Immature natural killer cell (primary cell): ENCODE results near the gene GFOD1. TPM values are rescaled to one million over a fixed set of nuclear protein-coding genes. Genes with fewer than 3 reads are reported as not detected.

Experiments
- DNase-seq, 3 donors: peaks; one replicate each; pipeline ENCODE4 v3.0.0; 2022; ENCODE audit warnings: mixed read lengths in 1 of 3
- H3K27ac Mint-ChIP-seq, 6 donors: one replicate each; pipeline ENCODE4 v1.8.0; 2020; ENCODE audit warnings: mixed read lengths in 6 of 6, mild to moderate bottlenecking in 5 of 6, inconsistent platforms in 4 of 6, moderate library complexity in 3 of 6
- H3K27me3 Mint-ChIP-seq, 3 donors: one replicate each; pipeline ENCODE4 v1.8.0; 2020 to 2021; ENCODE audit warnings: low read depth in 3 of 3, mild to moderate bottlenecking in 3 of 3, mixed read lengths in 3 of 3, moderate library complexity in 3 of 3, inconsistent platforms in 1 of 3
- H3K36me3 Mint-ChIP-seq, 3 donors: one replicate each; pipeline ENCODE4 v1.8.0; 2020; ENCODE audit warnings: mixed read lengths in 3 of 3, inconsistent platforms in 2 of 3, mild to moderate bottlenecking in 2 of 3
- H3K4me1 Mint-ChIP-seq, 2 donors: one replicate each; pipeline ENCODE4 v1.8.0; 2020; ENCODE audit warnings: inconsistent platforms in 2 of 2, mild to moderate bottlenecking in 2 of 2, mixed read lengths in 2 of 2, moderate library complexity in 1 of 2
- H3K4me3 Mint-ChIP-seq, 5 donors: one replicate each; pipeline ENCODE4 v1.8.0; 2020; ENCODE audit warnings: mild to moderate bottlenecking in 5 of 5, mixed read lengths in 5 of 5, inconsistent platforms in 3 of 5, moderate library complexity in 3 of 5
- H3K9me3 Mint-ChIP-seq, 6 donors: one replicate each; pipeline ENCODE4 v1.8.0; 2020; ENCODE audit warnings: mild to moderate bottlenecking in 6 of 6, mixed read lengths in 6 of 6, inconsistent platforms in 4 of 6, moderate library complexity in 3 of 6
- polyA plus RNA-seq, 3 donors: library from polyadenylated mRNA; unstranded; fragments of 300-500 nt; fragmentation: Illumina TruSeq; gene quantifications; one replicate each; pipeline ENCODE4 v1.2.3, GENCODE V29; 2021

The GFOD1 gene
- polyA plus RNA-seq, 3 donors from 2014 or later, result 22.5 to 68.8 (median 49.3) TPM

GRCh38 chr6:13488015-13488895 is 855 bp upstream of the GFOD1 start:
- Mint-ChIP-seq H3K4me3 (peak overlapping the region; percentile 83 to 100 (median 91)), H3K27me3 (peaks cover 2 to 15% (median 5%) of the 10 kb centered on the region in 3 donors), H3K36me3 (peaks cover 0 to 3% (median 0%) of the 10 kb centered on the region in 3 donors), H3K9me3 (no peaks in the 10 kb centered on the region), H3K4me1 (peaks cover 39 to 40% of the 10 kb centered on the region in 2 donors), H3K27ac (peak overlapping the region; percentile 36 to 84 (median 66))
- peak; percentile 48 to 55 (median 52) for DNase-seq

DNA sequence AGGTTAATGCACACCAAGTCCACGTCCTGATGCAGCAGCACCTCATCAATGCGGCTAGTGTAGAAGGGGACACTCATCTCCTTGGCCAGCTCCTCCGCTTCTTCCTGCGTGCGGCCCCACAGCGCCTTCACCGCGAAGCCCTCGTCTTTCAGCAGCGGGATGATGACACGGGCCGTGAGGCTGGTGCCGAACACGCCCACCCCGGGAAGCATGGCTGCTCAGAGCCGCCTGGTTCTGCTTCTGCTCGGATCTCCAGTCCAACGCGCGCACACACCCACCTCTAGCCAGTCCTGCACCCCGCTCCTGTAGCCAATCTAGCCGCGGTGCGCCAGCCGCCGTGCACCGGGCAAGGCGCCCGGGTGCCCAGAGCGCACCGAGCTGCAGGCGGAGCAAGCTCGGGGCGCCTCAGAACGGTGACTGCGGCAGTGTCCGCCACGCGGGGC is 700 bp downstream of the GFOD1 start:
- H3K27ac Mint-ChIP-seq, result peak overlapping the region; percentile 82 to 97 (median 90)
- peak overlapping the region; percentile 96 to 100 (median 98) for H3K4me3 Mint-ChIP-seq
- H3K9me3 Mint-ChIP-seq, result no peaks in the 10 kb centered on the region
- H3K4me1 Mint-ChIP-seq, result peaks cover 43 to 48% of the 10 kb centered on the region in 2 donors
- peaks cover 2 to 15% (median 5%) of the 10 kb centered on the region in 3 donors for H3K27me3 Mint-ChIP-seq
- peaks cover 0 to 3% (median 0%) of the 10 kb centered on the region in 3 donors for H3K36me3 Mint-ChIP-seq
- DNase-seq, result peak; percentile 65 to 72 (median 70)

GRCh38 chr6:13485923-13486562 is 1.4 kb downstream of the GFOD1 start:
- Mint-ChIP-seq H3K36me3 (peaks cover 2 to 8% (median 2%) of the 10 kb centered on the region in 3 donors), H3K27me3 (peaks cover 2 to 16% (median 5%) of the 10 kb centered on the region in 3 donors), H3K4me1 (peaks cover 50 to 55% of the 10 kb centered on the region in 2 donors), H3K27ac (peak overlapping the region; percentile 82 to 97 (median 92)), H3K4me3 (peak overlapping the region; percentile 96 to 100 (median 98)), H3K9me3 (no peaks in the 10 kb centered on the region)
- peak in 2 of 3 donors; percentile 35 to 42 for DNase-seq

- Mint-ChIP-seq H3K27ac (peak overlapping the region; percentile 82 to 97 (median 92)), H3K36me3 (peaks cover 4 to 11% (median 5%) of the 10 kb centered on the region in 3 donors), H3K27me3 (peaks cover 2 to 17% (median 5%) of the 10 kb centered on the region in 3 donors), H3K9me3 (no peaks in the 10 kb centered on the region), H3K4me1 (peaks cover 57 to 62% of the 10 kb centered on the region in 2 donors), H3K4me3 (peak overlapping the region; percentile 96 to 100 (median 98))
- DNase-seq, result no peak
Observed at GRCh38 chr6:13485303-13485702, 2.1 kb downstream of the GFOD1 start.

GRCh38 chr6:13484827-13485226 is 2.6 kb downstream of the GFOD1 start:
- peaks cover 5 to 14% (median 8%) of the 10 kb centered on the region in 3 donors for H3K36me3 Mint-ChIP-seq
- H3K9me3 Mint-ChIP-seq, result no peaks in the 10 kb centered on the region
- H3K4me3 Mint-ChIP-seq, result peak overlapping the region; percentile 96 to 100 (median 98)
- DNase-seq, result no peak
- peaks cover 62 to 67% of the 10 kb centered on the region in 2 donors for H3K4me1 Mint-ChIP-seq
- H3K27me3 Mint-ChIP-seq, result peaks cover 2 to 17% (median 5%) of the 10 kb centered on the region in 3 donors
- peak overlapping the region; percentile 82 to 97 (median 90) for H3K27ac Mint-ChIP-seq

DNA sequence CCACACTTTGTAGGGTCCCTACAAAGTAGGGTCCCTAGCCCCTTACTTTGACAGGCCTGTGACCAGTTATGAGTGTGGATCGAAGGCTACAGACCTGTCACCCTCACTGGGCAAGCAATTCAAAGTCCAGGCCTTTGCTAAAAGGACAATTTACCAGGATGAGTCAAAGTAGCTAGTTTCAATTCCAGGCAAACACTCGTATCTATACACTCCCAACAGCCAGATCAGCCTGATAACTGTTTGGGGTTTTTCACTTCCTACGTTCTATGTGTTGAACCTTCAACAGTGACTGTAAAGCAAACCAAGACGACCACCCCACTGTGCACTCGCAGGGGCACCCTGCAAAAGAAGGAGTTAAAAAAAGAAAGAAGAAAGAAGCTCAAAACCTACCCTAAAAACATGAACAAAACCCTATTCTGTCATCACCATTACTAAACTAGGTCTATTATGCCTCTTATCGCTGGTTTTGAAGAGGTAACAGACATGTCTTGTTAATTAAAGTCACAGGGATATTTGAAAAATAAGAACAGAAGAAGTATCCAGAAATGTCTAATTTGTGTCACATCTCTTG is 3.2 kb downstream of the GFOD1 start:
- DNase-seq, result peak in 1 of 3 donors; percentile 29
- Mint-ChIP-seq H3K4me3 (peak overlapping the region; percentile 96 to 100 (median 98)), H3K9me3 (no peaks in the 10 kb centered on the region), H3K4me1 (peaks cover 68 to 72% of the 10 kb centered on the region in 2 donors), H3K36me3 (peaks cover 5 to 20% (median 8%) of the 10 kb centered on the region in 3 donors), H3K27me3 (peaks cover 2 to 14% (median 5%) of the 10 kb centered on the region in 3 donors), H3K27ac (peak overlapping the region; percentile 82 to 97 (median 90))

DNA sequence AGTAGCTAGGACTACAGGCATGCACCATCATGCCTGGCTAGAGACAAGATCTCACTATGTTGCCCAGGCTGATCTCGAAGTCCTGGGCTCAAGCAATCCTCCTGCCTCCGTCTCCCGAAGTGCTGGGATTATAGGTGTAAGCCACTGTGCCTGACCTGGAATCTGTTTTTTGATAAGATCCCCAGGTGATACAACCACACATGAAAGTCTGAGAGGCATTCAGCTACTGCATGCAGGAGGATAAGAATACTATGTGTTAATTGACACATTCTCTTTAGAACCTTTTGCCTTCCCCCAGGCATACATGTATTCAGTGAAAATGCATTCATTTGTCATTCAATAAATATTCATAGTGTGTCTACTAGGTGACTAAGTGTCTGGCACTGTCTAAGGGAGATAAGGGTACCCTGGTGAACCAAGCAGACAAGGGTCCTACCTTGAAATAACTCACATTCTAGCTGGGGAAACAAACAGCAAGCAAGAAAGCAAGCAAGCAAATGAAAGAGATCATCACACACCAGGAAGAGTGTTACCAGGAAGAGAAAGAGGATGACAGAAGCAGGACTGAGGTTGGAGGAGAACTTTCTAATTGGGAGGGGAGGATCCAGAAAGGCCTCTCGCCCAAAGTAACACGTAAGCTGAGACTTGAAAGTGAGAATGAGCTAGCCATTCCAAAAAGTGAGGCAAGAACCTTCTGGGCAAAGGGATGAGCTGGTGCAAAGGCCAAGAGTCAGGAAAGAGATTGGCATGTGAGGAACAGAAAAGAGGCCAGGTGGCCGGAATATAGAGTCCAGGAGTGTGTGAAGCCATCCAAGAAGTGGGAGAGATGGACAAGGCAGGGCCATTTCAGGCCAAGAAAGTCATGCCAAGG is 6.5 kb downstream of the GFOD1 start:
- no peak for DNase-seq
- peaks cover 78 to 89% of the 10 kb centered on the region in 2 donors for H3K4me1 Mint-ChIP-seq
- H3K36me3 Mint-ChIP-seq, result peaks cover 8 to 20% (median 16%) of the 10 kb centered on the region in 3 donors
- peak overlapping the region; percentile 54 to 89 (median 74) for H3K27ac Mint-ChIP-seq
- peaks cover 0 to 4% (median 0%) of the 10 kb centered on the region in 3 donors for H3K27me3 Mint-ChIP-seq
- H3K4me3 Mint-ChIP-seq, result peak overlapping the region; percentile 15 to 55 (median 43)
- no peaks in the 10 kb centered on the region for H3K9me3 Mint-ChIP-seq

DNA sequence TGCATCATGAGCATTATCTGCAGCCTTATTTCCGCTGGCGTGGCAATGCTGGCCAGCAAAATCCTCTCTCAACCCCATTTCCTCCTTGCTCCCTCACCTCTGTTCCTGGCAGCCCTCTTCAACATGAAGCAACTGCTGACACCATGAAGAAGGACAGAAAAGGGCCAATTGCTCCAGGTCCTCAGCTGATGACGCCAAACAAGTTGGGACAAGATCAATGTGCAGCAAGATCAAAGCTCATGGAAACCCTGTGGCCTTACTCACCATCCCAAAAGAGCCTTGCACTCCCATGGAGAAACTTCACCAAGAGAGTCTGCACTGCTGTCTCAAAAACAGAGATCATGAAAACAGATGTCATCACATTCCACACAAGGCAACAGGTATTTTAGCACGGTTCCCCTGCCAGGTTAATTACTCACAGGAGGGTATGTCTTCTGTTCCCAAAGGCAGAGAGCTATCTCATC is 7.4 kb downstream of the GFOD1 start:
- DNase-seq, result no peak
- Mint-ChIP-seq H3K27ac (peak overlapping the region; percentile 58 to 89 (median 70)), H3K4me3 (peak overlapping the region in 1 of 5 donors; percentile 41), H3K27me3 (peaks cover 0 to 3% (median 0%) of the 10 kb centered on the region in 3 donors), H3K9me3 (no peaks in the 10 kb centered on the region), H3K36me3 (peaks cover 8 to 21% (median 17%) of the 10 kb centered on the region in 3 donors), H3K4me1 (peaks cover 70 to 83% of the 10 kb centered on the region in 2 donors)

- no peak for DNase-seq
- H3K27me3 Mint-ChIP-seq, result peaks cover 0 to 3% (median 0%) of the 10 kb centered on the region in 3 donors
- peak overlapping the region in 3 of 5 donors; percentile 1 to 41 (median 1) for H3K4me3 Mint-ChIP-seq
- peaks cover 70 to 83% of the 10 kb centered on the region in 2 donors for H3K4me1 Mint-ChIP-seq
- H3K9me3 Mint-ChIP-seq, result no peaks in the 10 kb centered on the region
- H3K27ac Mint-ChIP-seq, result peak overlapping the region; percentile 58 to 89 (median 69)
- H3K36me3 Mint-ChIP-seq, result peaks cover 8 to 26% (median 24%) of the 10 kb centered on the region in 3 donors
Observed at GRCh38 chr6:13479206-13479800, 8.1 kb downstream of the GFOD1 start.

- H3K4me1 Mint-ChIP-seq, result peaks cover 66 to 83% of the 10 kb centered on the region in 2 donors
- peak overlapping the region; percentile 74 to 91 (median 87) for H3K27ac Mint-ChIP-seq
- H3K27me3 Mint-ChIP-seq, result peaks cover 0 to 3% (median 0%) of the 10 kb centered on the region in 3 donors
- peak overlapping the region in 4 of 5 donors; percentile 36 to 77 (median 48) for H3K4me3 Mint-ChIP-seq
- peak in 1 of 3 donors; percentile 46 for DNase-seq
- peaks cover 8 to 27% (median 25%) of the 10 kb centered on the region in 3 donors for H3K36me3 Mint-ChIP-seq
- no peaks in the 10 kb centered on the region for H3K9me3 Mint-ChIP-seq
Observed at GRCh38 chr6:13478525-13478966, 8.9 kb downstream of the GFOD1 start.

- H3K27me3 Mint-ChIP-seq, result peaks cover 0 to 1% (median 0%) of the 10 kb centered on the region in 3 donors
- H3K9me3 Mint-ChIP-seq, result no peaks in the 10 kb centered on the region
- peaks cover 7 to 23% (median 15%) of the 10 kb centered on the region in 3 donors for H3K36me3 Mint-ChIP-seq
- no peak for DNase-seq
- peak overlapping the region in 5 of 6 donors; percentile 37 to 76 (median 51) for H3K27ac Mint-ChIP-seq
- peak overlapping the region in 1 of 5 donors; percentile 3 for H3K4me3 Mint-ChIP-seq
- peaks cover 72 to 90% of the 10 kb centered on the region in 2 donors for H3K4me1 Mint-ChIP-seq
Observed at GRCh38 chr6:13474787-13475186, 12.6 kb downstream of the GFOD1 start.

DNA sequence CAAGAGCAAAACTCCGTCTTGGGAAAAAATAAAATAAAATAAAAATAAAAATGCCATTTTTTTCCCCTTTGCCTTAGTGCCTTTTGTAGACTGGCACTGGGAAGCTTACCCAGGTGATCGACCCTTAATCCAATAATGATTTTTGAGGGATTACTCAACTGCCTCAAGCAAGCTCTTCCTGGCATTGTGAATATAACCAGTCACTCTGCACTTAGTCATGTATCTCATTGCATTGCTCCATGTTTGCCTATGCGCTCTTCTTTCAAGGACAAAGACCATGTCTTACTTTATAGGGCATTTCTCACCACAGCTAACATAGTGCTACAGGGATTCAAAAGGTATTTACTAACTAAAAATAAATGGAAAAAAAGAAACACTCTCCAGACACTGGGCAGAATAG is 13.0 kb downstream of the GFOD1 start:
- DNase-seq, result no peak
- Mint-ChIP-seq H3K36me3 (peaks cover 10 to 23% (median 12%) of the 10 kb centered on the region in 3 donors), H3K4me1 (peaks cover 72 to 90% of the 10 kb centered on the region in 2 donors), H3K9me3 (no peaks in the 10 kb centered on the region), H3K27me3 (peaks cover 0 to 1% (median 0%) of the 10 kb centered on the region in 3 donors), H3K27ac (peak overlapping the region in 5 of 6 donors; percentile 42 to 82 (median 51)), H3K4me3 (peak overlapping the region in 2 of 5 donors; percentile 7 to 22)
